H1 (cell line): Measurements from ENCODE around the gene SERTAD2. TPM values are rescaled to one million over a fixed set of nuclear protein-coding genes. Genes with fewer than 3 reads are reported as not detected.

Experiments used
- CTCF ChIA-PET: fragments of 300-600 bp; sonication (Branson Sonifier 250); formaldehyde crosslinking; loops from one replicate; lab custom pipeline; 2021; ENCODE audit not compliant: partially characterized antibody; lab: Charles Lee
- POLR2A ChIA-PET: fragments of 300-600 bp; sonication (Branson Sonifier 250); formaldehyde crosslinking; loops from one replicate; lab custom pipeline; 2021; ENCODE audit warnings: inconsistent platforms; ENCODE audit not compliant: partially characterized antibody; lab: Charles Lee
- DNase-seq, 2 experiments: peaks; one replicate each; pipeline versions ENCODE4 v3.0.0 to v3.0.0-alpha.2; 2010 to 2022; ENCODE audit warnings: low spot score in 2 of 2, low read depth in 1 of 2, mixed read lengths in 1 of 2
- FAIRE-seq: peaks from 2 replicates; lab custom pipeline; 2011; peaks lifted over from hg19 to GRCh38; lab: Jason Lieb, UNC
- H2AFZ ChIP-seq: 2 replicates; pipeline ENCODE4 v1.8.1; 2012; ENCODE audit warnings: low read length, inconsistent platforms
- H2AK5ac ChIP-seq: 2 replicates; pipeline ENCODE4 v1.6.1; 2013; ENCODE audit warnings: low read depth, low read length
- H2BK120ac ChIP-seq: replicated peaks from 2 replicates; pipeline ENCODE3; 2013; ENCODE audit warnings: low read depth, low read length, inconsistent platforms
- H2BK12ac ChIP-seq: 2 replicates; pipeline ENCODE4 v1.6.1; 2013; ENCODE audit warnings: low read depth, low read length
- H2BK15ac ChIP-seq: 2 replicates; pipeline ENCODE4 v1.6.1; 2013; ENCODE audit warnings: low read length
- H2BK20ac ChIP-seq: 2 replicates; pipeline ENCODE4 v1.6.1; 2013; ENCODE audit warnings: low read length
- H2BK5ac ChIP-seq: 2 replicates; pipeline ENCODE4 v1.6.1; 2013; ENCODE audit warnings: low read depth, low read length
- H3K14ac ChIP-seq: 2 replicates; pipeline ENCODE4 v1.6.1; 2013; ENCODE audit warnings: inconsistent platforms; ENCODE audit not compliant: insufficient read length
- H3K18ac ChIP-seq: 2 replicates; pipeline ENCODE4 v1.6.1; 2013; ENCODE audit warnings: low read length; ENCODE audit errors: extremely low read depth
- H3K23ac ChIP-seq: 2 replicates; pipeline ENCODE4 v1.6.1; 2013; ENCODE audit warnings: inconsistent platforms; ENCODE audit not compliant: insufficient read length
- H3K23me2 ChIP-seq: 2 replicates; pipeline ENCODE4 v1.6.1; 2013; ENCODE audit warnings: low read depth, low read length
- H3K27ac ChIP-seq: 2 replicates; pipeline ENCODE4 v1.6.1; 2011; ENCODE audit warnings: low read depth, low read length, inconsistent platforms
- H3K27me3 ChIP-seq, 4 experiments: replicated peaks in 1 of 4; 1 replicate in 1 of 4; 2 replicates in 3 of 4; pipeline versions ENCODE4 v1.6.1 to v1.8.1; 2011 to 2013; ENCODE audit warnings: low read length in 3 of 4, mild to moderate bottlenecking in 3 of 4, inconsistent platforms in 2 of 4, mixed read lengths in 2 of 4, moderate library complexity in 1 of 4; ENCODE audit not compliant: control insufficient read depth in 3 of 4, insufficient read depth in 3 of 4; ENCODE audit errors: extremely low read depth in 1 of 4
- H3K36me3 ChIP-seq, 4 experiments: 2 replicates each; pipeline versions ENCODE4 v1.6.1 to v1.8.1; 2011 to 2013; ENCODE audit warnings: mild to moderate bottlenecking in 4 of 4, low read length in 3 of 4, moderate library complexity in 2 of 4, control low read depth in 1 of 4, inconsistent platforms in 1 of 4; ENCODE audit not compliant: insufficient read depth in 4 of 4, control insufficient read depth in 2 of 4
- H3K4ac ChIP-seq: replicated peaks from 2 replicates; pipeline ENCODE3; 2013; ENCODE audit warnings: low read length, low read depth, mixed read lengths, inconsistent platforms; ENCODE audit not compliant: insufficient read length
- H3K4me1 ChIP-seq, 4 experiments: replicated peaks in 1 of 4; 1 replicate in 1 of 4; 2 replicates in 3 of 4; pipeline versions ENCODE4 v1.6.1 to v1.8.1; 2011 to 2013; ENCODE audit warnings: low read length in 3 of 4, inconsistent platforms in 2 of 4, mixed read lengths in 1 of 4; ENCODE audit not compliant: insufficient read depth in 4 of 4, control insufficient read depth in 3 of 4
- H3K4me2 ChIP-seq, 2 experiments: 2 replicates each; pipeline versions ENCODE4 v1.6.1 to v1.8.1; 2011 to 2013; ENCODE audit warnings: low read depth in 2 of 2, low read length in 2 of 2, control low read depth in 1 of 2, inconsistent platforms in 1 of 2, mild to moderate bottlenecking in 1 of 2; ENCODE audit not compliant: insufficient read depth in 1 of 2
- H3K4me3 ChIP-seq, 4 experiments: fragments of 200-600, 300-600 bp in 1 of 4; sonication (generic), shearing (Covaris generic), sonication (Bioruptor Twin) in 1 of 4; 2 replicates each; pipeline versions ENCODE4 v1.5.1 to v1.8.1; 2011 to 2016; ENCODE audit warnings: low read length in 4 of 4, low read depth in 3 of 4, control low read depth in 2 of 4, inconsistent platforms in 2 of 4, mild to moderate bottlenecking in 2 of 4, mixed read lengths in 1 of 4, moderate library complexity in 1 of 4; ENCODE audit not compliant: insufficient read depth in 2 of 4; ENCODE audit errors: extremely low read depth in 1 of 4
- H3K56ac ChIP-seq: replicated peaks from 2 replicates; pipeline ENCODE3; 2013; ENCODE audit warnings: low read depth, mild to moderate bottlenecking, mixed read lengths, low read length, inconsistent platforms; ENCODE audit not compliant: insufficient read length
- H3K79me1 ChIP-seq: 2 replicates; pipeline ENCODE4 v1.6.1; 2013; ENCODE audit warnings: low read depth, low read length, control low read depth
- H3K79me2 ChIP-seq, 2 experiments: 2 replicates each; pipeline versions ENCODE4 v1.6.1 to v1.8.1; 2012 to 2013; ENCODE audit warnings: low read length in 2 of 2, mild to moderate bottlenecking in 2 of 2, inconsistent platforms in 1 of 2; ENCODE audit not compliant: insufficient read depth in 2 of 2, control insufficient read depth in 1 of 2
- H3K9ac ChIP-seq, 4 experiments: replicated peaks in 1 of 4; 1 replicate in 1 of 4; 2 replicates in 3 of 4; pipeline versions ENCODE4 v1.6.1 to v1.8.1; 2011 to 2013; ENCODE audit warnings: low read depth in 3 of 4, low read length in 3 of 4, control low read depth in 2 of 4, mild to moderate bottlenecking in 2 of 4, moderate library complexity in 2 of 4, inconsistent platforms in 1 of 4; ENCODE audit errors: extremely low read depth in 1 of 4
- H3K9me3 ChIP-seq, 2 experiments: 2 replicates each; pipeline versions ENCODE4 v1.6.1 to v1.8.1; 2012 to 2013; ENCODE audit warnings: mild to moderate bottlenecking in 2 of 2, moderate library complexity in 2 of 2, control low read depth in 1 of 2, inconsistent platforms in 1 of 2, low read depth in 1 of 2, low read length in 1 of 2, mixed read lengths in 1 of 2; ENCODE audit not compliant: insufficient read depth in 2 of 2
- H4K20me1 ChIP-seq, 2 experiments: replicated peaks in 1 of 2; 2 replicates each; pipeline versions ENCODE3 to v1.8.1; 2011 to 2013; ENCODE audit warnings: inconsistent platforms in 2 of 2, low read length in 2 of 2, mild to moderate bottlenecking in 1 of 2; ENCODE audit not compliant: insufficient read depth in 2 of 2, control insufficient read depth in 1 of 2
- H4K5ac ChIP-seq: 2 replicates; pipeline ENCODE4 v1.6.1; 2013; ENCODE audit warnings: low read length, low read depth, mixed read lengths, inconsistent platforms; ENCODE audit not compliant: insufficient read length
- H4K8ac ChIP-seq: 2 replicates; pipeline ENCODE4 v1.8.0; 2013; ENCODE audit warnings: mild to moderate bottlenecking, moderate library complexity, low read length, inconsistent platforms; ENCODE audit not compliant: insufficient read depth; ENCODE audit errors: extremely low read depth
- H4K91ac ChIP-seq: replicated peaks from 2 replicates; pipeline ENCODE3; 2013; ENCODE audit warnings: low read length, mixed read lengths, inconsistent platforms; ENCODE audit not compliant: insufficient read length
- ASH2L ChIP-seq: fragments of 200-600, 300-600 bp; sonication (generic); IDR thresholded peaks from one replicate; pipeline ENCODE4 v1.7.1; 2017; ENCODE audit warnings: low read length
- BCL11A ChIP-seq, 2 experiments: IDR thresholded peaks; one replicate each; pipeline ENCODE4 v1.6.1; 2011; ENCODE audit warnings: low read depth in 2 of 2, low read length in 2 of 2, mild to moderate bottlenecking in 2 of 2
- CBX8 ChIP-seq: fragments of 300-800, 300-1000 bp; sonication (generic); IDR thresholded peaks from 2 replicates; pipeline ENCODE4 v1.7.1; 2016; ENCODE audit warnings: low read depth, low read length, borderline replicate concordance
- CHD1 ChIP-seq: IDR thresholded peaks from 2 replicates; pipeline ENCODE4 v1.6.1; 2012; ENCODE audit warnings: low read depth, low read length, improper control_type of control experiment
- FOSL1 ChIP-seq: IDR thresholded peaks from 2 replicates; pipeline ENCODE4 v1.6.1; 2011; ENCODE audit warnings: mild to moderate bottlenecking, low read depth, low read length, moderate library complexity; ENCODE audit not compliant: insufficient read depth
- HDAC2 ChIP-seq, 2 experiments: fragments of 300-600 bp in 1 of 2; sonication (generic) in 1 of 2; IDR thresholded peaks; 2 replicates each; pipeline ENCODE4 v1.6.1; 2011 to 2012; ENCODE audit warnings: low read depth in 2 of 2, low read length in 2 of 2, mild to moderate bottlenecking in 2 of 2, moderate library complexity in 2 of 2, borderline replicate concordance in 1 of 2, inconsistent platforms in 1 of 2
- JUND ChIP-seq: IDR thresholded peaks from 2 replicates; pipeline ENCODE4 v1.6.1; 2011; ENCODE audit warnings: mild to moderate bottlenecking, improper control_type of control experiment, low read length
- KDM1A ChIP-seq: fragments of 200-600, 300-600 bp; sonication (generic); IDR thresholded peaks from 2 replicates; pipeline ENCODE4 v1.7.1; 2016; ENCODE audit warnings: mild to moderate bottlenecking, low read length, borderline replicate concordance
- RXRA ChIP-seq: IDR thresholded peaks from 2 replicates; pipeline ENCODE4 v1.6.1; 2011; ENCODE audit warnings: low read depth, mild to moderate bottlenecking, low read length, moderate library complexity; ENCODE audit not compliant: insufficient read depth
- SIRT6 ChIP-seq: IDR thresholded peaks from one replicate; pipeline ENCODE4 v1.7.1; 2012; ENCODE audit warnings: low read length, inconsistent platforms
- SIX5 ChIP-seq: IDR thresholded peaks from 2 replicates; pipeline ENCODE4 v1.6.1; 2011; ENCODE audit warnings: mild to moderate bottlenecking, low read depth, low read length
- SP4 ChIP-seq: IDR thresholded peaks from 2 replicates; pipeline ENCODE4 v1.6.1; 2012; ENCODE audit warnings: low read length, inconsistent platforms
- YY1 ChIP-seq: IDR thresholded peaks from 2 replicates; pipeline ENCODE4 v1.6.1; 2011; ENCODE audit warnings: low read depth, mild to moderate bottlenecking, low read length
- WGBS, 2 experiments: shearing (Covaris generic) in 1 of 2; methylation state at CpG; one replicate each; pipeline versions ENCODE4 v1.1.6 to v1.1.7; 2013 to 2015; ENCODE audit warnings: low lambda C conversion rate in 2 of 2, mixed read lengths in 2 of 2, inconsistent platforms in 1 of 2, low coverage in 1 of 2, missing lambda C conversion rate in 1 of 2; ENCODE audit not compliant: insufficient replicate concordance in 2 of 2, insufficient coverage in 1 of 2, insufficient read length in 1 of 2; ENCODE audit errors: extremely low coverage in 1 of 2, missing lambda C conversion rate in 1 of 2; 5-methylcytosine and 5-hydroxymethylcytosine counted together
- polyA plus RNA-seq, 7 experiments: library from polyadenylated mRNA; depleted of rRNA in 3 of 7; stranded (reverse) in 5 of 7; unstranded in 2 of 7; fragments of >200 nt in 5 of 7; fragments of 200-250 nt in 2 of 7; gene quantifications; 1 replicate in 5 of 7; 2 replicates in 1 of 7; 4 replicates in 1 of 7; pipeline versions ENCODE4 v1.2.1 to v1.2.3, GENCODE V29; 2011 to 2013; ENCODE audit warnings: missing spikeins in 2 of 7, mixed read lengths in 2 of 7
- total RNA-seq: library from RNA; stranded (reverse); fragmentation: NEBNext Ultra II Directional; extraction: Animal tissue kit (Norgen Biotek cat#: 25700); gene quantifications from 2 replicates; pipeline ENCODE4 v1.2.1, GENCODE V29; 2021

SERTAD2 gene
- total and polyA plus RNA-seq, 2 of the 8 experiments (the other 6 are each of a cell fraction or from before 2014, with no cell fraction given): 2.9 to 4.5 TPM

DNA sequence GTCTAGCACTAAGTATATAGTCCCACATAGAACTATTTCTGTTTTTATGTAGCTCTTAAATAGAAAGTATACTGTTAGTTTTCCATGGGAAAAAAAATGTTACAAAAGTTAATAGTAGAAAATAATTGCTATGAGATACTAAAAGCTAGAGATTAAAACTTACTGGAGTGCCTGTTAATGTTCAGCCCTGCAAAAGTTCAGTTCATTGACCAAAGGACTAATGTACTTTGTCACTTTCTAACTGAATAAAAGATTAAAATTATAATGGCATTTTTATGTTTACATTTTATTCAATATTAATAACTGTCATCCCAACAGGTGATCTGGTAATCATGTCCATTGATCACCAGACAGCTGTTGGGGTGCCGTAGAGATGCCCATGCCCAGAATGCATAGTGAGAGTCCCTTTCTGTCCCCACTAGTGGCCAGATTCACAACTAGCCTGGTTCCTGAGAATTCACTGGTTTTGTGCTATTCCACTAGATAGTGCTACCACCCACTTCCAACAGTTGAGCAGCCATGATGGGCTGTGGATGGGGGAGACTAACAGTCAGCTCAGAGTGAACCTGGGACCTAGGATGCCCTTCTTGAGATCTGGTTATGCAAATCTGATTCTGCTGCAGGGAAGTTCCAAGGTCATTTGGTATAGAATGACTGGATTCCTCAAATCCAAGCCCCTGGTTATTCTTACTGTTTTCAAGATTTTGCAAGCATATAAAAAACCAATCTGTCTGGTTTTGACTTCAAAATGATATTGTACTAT, 71.8 kb downstream of the SERTAD2 start:
- CTCF ChIA-PET: interaction anchor here (0.8 to 3.3 kb wide), 11 partner anchors 10 to 532 kb away, joined by 3 to 13 read pairs (median 3); no protein-coding TSS in a partner anchor
- TF ChIP-seq FOSL1 (no peak), SIX5 (no peak), CHD1 (no peak), SIRT6 (no peak), CBX8 (no peak), SP4 (no peak), RXRA (no peak), ASH2L (no peak), KDM1A (no peak), HDAC2 (IDR thresholded peaks at IDR 0.05; ENCODE audit: borderline replicate concordance in 1 of 2, low read depth in 2 of 2, low read length in 2 of 2) (no peak), BCL11A (IDR thresholded peaks at IDR 0.05; ENCODE audit: low read depth in 2 of 2, low read length in 2 of 2) (no peak), YY1 (no peak), JUND (no peak)
- TF ChIP-seq, all 59 proteins: peak for 0
- Histone ChIP-seq H4K20me1 (peaks cover 0 to 1% of the 10 kb centered on the region in 2 experiments), H3K9ac (no peak overlapping the region), H2BK5ac (no peak overlapping the region), H3K4me2 (no peak overlapping the region), H2BK12ac (no peak overlapping the region), H3K23ac (no peak overlapping the region), H3K4me1 (peaks cover 0 to 3% (median 0%) of the 10 kb centered on the region in 4 experiments; a peak in 1 of 7 replicates), H3K4ac (no peak overlapping the region), H3K27ac (no peak overlapping the region), H3K79me1 (no peaks in the 10 kb centered on the region), H2BK20ac (no peak overlapping the region), H3K36me3 (peaks cover 0 to 15% (median 2%) of the 10 kb centered on the region in 4 experiments; a peak in 2 of 8 replicates), H3K27me3 (no peaks in the 10 kb centered on the region), H3K4me3 (no peak overlapping the region), H2BK120ac (no peak overlapping the region), H3K14ac (no peak overlapping the region), H3K56ac (no peak overlapping the region), H4K91ac (no peak overlapping the region), H4K8ac (no peak overlapping the region), H3K79me2 (no peaks in the 10 kb centered on the region), H3K23me2 (no peaks in the 10 kb centered on the region), H2BK15ac (no peak overlapping the region), H4K5ac (no peak overlapping the region), H3K9me3 (no peaks in the 10 kb centered on the region), H2AK5ac (no peak overlapping the region), H2AFZ (no peak overlapping the region), H3K18ac (no peak overlapping the region)
- no peak for DNase-seq
- POLR2A ChIA-PET: interaction anchor here (0.7 to 1.6 kb wide), 3 partner anchors 12 to 71 kb away, joined by 3 to 4 read pairs (median 3); partner anchors contain the start of gene SERTAD2
- 55% methylated on average over 1 of the region's 1 CpG; no CpG with 5 or more reads in 1 of the 2 experiments for WGBS, 2 experiments
- FAIRE-seq: no peak
